Camera-type eye (tissue), 1 donor: ENCODE results near the gene BMP2. TPM values are rescaled to one million over a fixed set of nuclear protein-coding genes. Genes with fewer than 3 reads are reported as not detected.

Experiments
- total RNA-seq: library from RNA; depleted of rRNA; stranded (reverse); fragments of >200 nt; gene quantifications from one replicate; pipeline ENCODE4 v1.2.3, GENCODE V29; 2014

BMP2 gene
- 15.4 TPM for total RNA-seq

DNA sequence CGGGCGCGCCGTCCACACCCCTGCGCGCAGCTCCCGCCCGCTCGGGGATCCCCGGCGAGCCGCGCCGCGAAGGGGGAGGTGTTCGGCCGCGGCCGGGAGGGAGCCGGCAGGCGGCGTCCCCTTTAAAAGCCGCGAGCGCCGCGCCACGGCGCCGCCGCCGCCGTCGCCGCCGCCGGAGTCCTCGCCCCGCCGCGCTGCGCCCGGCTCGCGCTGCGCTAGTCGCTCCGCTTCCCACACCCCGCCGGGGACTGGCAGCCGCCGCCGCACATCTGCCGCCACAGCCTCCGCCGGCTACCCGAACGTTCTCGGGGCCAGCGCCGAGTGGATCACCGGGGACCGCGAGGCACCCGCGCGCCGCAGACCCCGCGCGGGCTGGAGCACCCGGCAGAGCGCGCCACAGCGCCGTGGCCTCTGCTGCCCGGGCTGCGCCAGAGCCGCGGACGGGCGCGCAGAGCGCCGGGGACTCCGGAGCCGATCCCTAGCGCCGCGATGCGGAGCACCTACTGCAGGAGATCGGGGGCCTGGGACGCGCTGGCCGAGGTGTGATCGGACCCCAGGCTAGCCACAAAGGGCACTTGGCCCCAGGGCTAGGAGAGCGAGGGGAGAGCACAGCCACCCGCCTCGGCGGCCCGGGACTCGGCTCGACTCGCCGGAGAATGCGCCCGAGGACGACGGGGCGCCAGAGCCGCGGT, at the start of gene BMP2:
Gene BMP2, plus strand, starts transcription at position 151 of the 692 bp plus-strand sequence. CDS start 2,441 bp downstream, outside the sequence.

